ENCODE data around the gene TMEM184A. TPM values are rescaled to one million over a fixed set of nuclear protein-coding genes. Genes with fewer than 3 reads are reported as not detected.

The TMEM184A gene
- total and polyA plus RNA-seq, 2 of the 4 experiments (the other 2 are of a cell fraction), result 0.36 to 1.9 TPM

DNA sequence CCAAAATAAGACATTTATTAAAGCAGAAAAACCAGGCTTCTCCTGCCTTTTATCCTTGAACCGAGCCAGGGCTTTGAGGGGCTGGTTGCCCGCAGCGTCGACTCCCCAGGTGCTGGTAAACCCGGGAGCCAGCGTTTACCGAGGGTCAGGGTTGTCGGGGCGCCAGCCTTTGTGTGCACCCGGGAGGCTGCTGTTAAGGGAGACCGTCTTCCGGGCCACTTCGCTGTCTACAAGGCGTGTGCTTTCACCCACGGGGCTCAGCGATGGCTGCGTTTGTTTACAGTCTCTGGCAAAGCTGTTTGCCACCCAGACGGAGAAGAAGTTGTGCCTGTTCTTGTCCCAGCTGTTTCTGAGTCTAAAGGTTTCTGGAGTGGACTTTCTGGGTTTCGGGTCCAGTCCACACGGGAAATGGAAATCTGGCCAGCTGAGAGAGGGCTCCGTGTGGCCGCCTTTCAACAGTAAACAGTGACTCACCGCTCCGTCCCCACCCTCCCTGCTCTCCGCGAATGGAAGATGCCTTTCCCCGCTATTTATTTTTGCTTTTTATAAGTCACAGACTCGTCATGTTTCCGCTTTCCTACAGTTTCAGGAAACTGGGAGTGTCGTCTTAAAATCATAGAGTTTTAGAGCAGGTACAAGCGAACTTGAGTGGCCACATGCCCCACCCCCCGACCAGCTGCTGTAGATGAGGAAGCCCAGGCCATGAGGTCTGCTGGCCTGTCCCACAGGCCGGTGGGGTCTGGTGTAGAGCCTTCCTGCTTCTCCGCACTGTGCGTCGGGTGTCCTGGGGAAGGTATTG lies 23.4 kb downstream of the TMEM184A start (continued):
- TF ChIP-seq CTCF (conservative IDR thresholded peaks at IDR 0.05; ENCODE audit: low read depth, low read length), result no peak
- TF ChIP-seq CHD1 (IDR thresholded peaks at IDR 0.05; ENCODE audit: low read depth, low read length), result peak; percentile 87
